Kidney (tissue), 14 donors: ENCODE measurements around the gene PPP1R37. TPM values are rescaled to one million over a fixed set of nuclear protein-coding genes. Genes with fewer than 3 reads are reported as not detected.

Experiments used
- DNase-seq, 5 donors: peaks; one replicate each; pipeline ENCODE4 v3.0.0-alpha.2; 2013 to 2020
- FAIRE-seq: peaks from 2 replicates; lab custom pipeline; 2012; peaks lifted over from hg19 to GRCh38; lab: Jason Lieb, UNC
- H3K27ac ChIP-seq, 2 donors: one replicate each; pipeline ENCODE4 v1.7.0; 2013; ENCODE audit warnings: low read depth in 2 of 2, low read length in 2 of 2, inconsistent platforms in 1 of 2
- H3K27me3 ChIP-seq: one replicate; pipeline ENCODE4 v1.7.1; 2013; ENCODE audit warnings: low read length, inconsistent platforms; ENCODE audit not compliant: control insufficient read depth, insufficient read depth
- H3K36me3 ChIP-seq, 3 donors: one replicate each; pipeline versions ENCODE4 v1.7.0 to v1.7.1; 2013; ENCODE audit warnings: low read length in 3 of 3, control low read depth in 1 of 3, inconsistent platforms in 1 of 3; ENCODE audit not compliant: insufficient read depth in 3 of 3, control insufficient read depth in 2 of 3
- H3K4me1 ChIP-seq, 3 donors: one replicate each; pipeline versions ENCODE4 v1.7.0 to v1.7.1; 2013; ENCODE audit warnings: low read length in 3 of 3, inconsistent platforms in 1 of 3, low read depth in 1 of 3; ENCODE audit not compliant: control insufficient read depth in 2 of 3, insufficient read depth in 2 of 3
- H3K4me3 ChIP-seq, 3 donors: one replicate each; pipeline versions ENCODE4 v1.7.0 to v1.8.1; 2013; ENCODE audit warnings: low read length in 3 of 3, control low read depth in 1 of 3, inconsistent platforms in 1 of 3
- H3K9ac ChIP-seq, 3 donors: one replicate each; pipeline versions ENCODE4 v1.7.0 to v1.7.1; 2013; ENCODE audit warnings: low read length in 3 of 3, control low read depth in 1 of 3, inconsistent platforms in 1 of 3
- H3K9me3 ChIP-seq, 3 donors: one replicate each; pipeline versions ENCODE4 v1.7.0 to v1.7.1; 2013; ENCODE audit warnings: low read length in 3 of 3, control low read depth in 1 of 3, inconsistent platforms in 1 of 3; ENCODE audit not compliant: control insufficient read depth in 2 of 3, insufficient read depth in 1 of 3
- CTCF ChIP-seq: IDR thresholded peaks from 3 replicates; pipeline ENCODE4 v1.5.1; 2012; ENCODE audit warnings: mild to moderate bottlenecking, moderate library complexity, borderline replicate concordance; ENCODE audit not compliant: insufficient read depth; ENCODE audit errors: extremely low read depth
- intact Hi-C: fragments of 100-400 bp; cut with DNase I; formaldehyde crosslinking; loops from one replicate; pipeline ENCODE4 v1.11.1; 2022
- polyA plus RNA-seq: library from polyadenylated mRNA; stranded (reverse); fragments of 350-450 nt; fragmentation: Illumina TruSeq; extraction: RNeasy Lipid Tissue Mini Kit (QIAGEN cat#74804); gene quantifications from one replicate; pipeline ENCODE4 v1.2.3, GENCODE V29; 2014; ENCODE audit warnings: low read depth, low replicate concordance; ENCODE audit not compliant: insufficient read depth
- total RNA-seq: library from RNA; stranded (reverse); fragmentation: NEBNext Ultra II Directional; extraction: Animal tissue kit (Norgen Biotek cat#: 25700); gene quantifications from one replicate; pipeline ENCODE4 v1.2.1, GENCODE V29; 2021
- donor health status: control.
- donor health status: control.
- donor health status: control.
- donor health status: control.
- donor health status: control.
- donor health status: DM: yes; HTN: yes; CAD: no.
- donor health status: Normal renal cell carcinoma (clear cell type).

PPP1R37 gene
- total and polyA plus RNA-seq, 2 donors from 2014 or later: 21.6 to 33.0 TPM

- no peaks in the 10 kb centered on the region for H3K9me3 ChIP-seq
- no peaks in the 10 kb centered on the region for H3K27me3 ChIP-seq
- DNase-seq: no peak
- H3K36me3 ChIP-seq: peaks cover 0 to 4% (median 0%) of the 10 kb centered on the region in 3 donors
- no peak for FAIRE-seq
- no peak overlapping the region for H3K9ac ChIP-seq
- H3K27ac ChIP-seq: no peak overlapping the region
- peaks cover 0 to 14% (median 7%) of the 10 kb centered on the region in 3 donors for H3K4me1 ChIP-seq
- intact Hi-C loops: no loop called here
- no peak for TF ChIP-seq CTCF
- no peak overlapping the region for H3K4me3 ChIP-seq
Observed at GRCh38 chr19:45082170-45082569, 10.8 kb upstream of the PPP1R37 start.

- Histone ChIP-seq H3K4me3 (no peak overlapping the region), H3K4me1 (peaks cover 0 to 8% (median 7%) of the 10 kb centered on the region in 3 donors), H3K27me3 (no peaks in the 10 kb centered on the region), H3K27ac (no peak overlapping the region), H3K36me3 (peaks cover 0 to 7% (median 4%) of the 10 kb centered on the region in 3 donors), H3K9ac (no peak overlapping the region), H3K9me3 (no peaks in the 10 kb centered on the region)
- no peak for TF ChIP-seq CTCF
- intact Hi-C loops: no loop called here
- DNase-seq: no peak
- FAIRE-seq: no peak
Observed at GRCh38 chr19:45086480-45086879, 6.5 kb upstream of the PPP1R37 start.

GRCh38 chr19:45087531-45087930 is 5.4 kb upstream of the PPP1R37 start:
- Histone ChIP-seq H3K9ac (no peak overlapping the region), H3K9me3 (no peaks in the 10 kb centered on the region), H3K4me3 (no peak overlapping the region), H3K36me3 (peaks cover 0 to 7% (median 4%) of the 10 kb centered on the region in 3 donors), H3K27ac (no peak overlapping the region), H3K27me3 (no peaks in the 10 kb centered on the region), H3K4me1 (peaks cover 0 to 8% (median 7%) of the 10 kb centered on the region in 3 donors)
- intact Hi-C loops: no loop called here
- TF ChIP-seq CTCF: no peak
- FAIRE-seq: no peak
- no peak for DNase-seq

- intact Hi-C loops: no loop called here
- H3K4me1 ChIP-seq: peaks cover 2 to 21% (median 20%) of the 10 kb centered on the region in 3 donors
- H3K9ac ChIP-seq: no peak overlapping the region
- DNase-seq: no peak
- H3K27ac ChIP-seq: no peak overlapping the region
- H3K4me3 ChIP-seq: no peak overlapping the region
- peaks cover 0 to 7% (median 4%) of the 10 kb centered on the region in 3 donors for H3K36me3 ChIP-seq
- H3K27me3 ChIP-seq: no peaks in the 10 kb centered on the region
- no peaks in the 10 kb centered on the region for H3K9me3 ChIP-seq
- no peak for TF ChIP-seq CTCF
- no peak for FAIRE-seq
Observed at GRCh38 chr19:45090034-45090433, 2.9 kb upstream of the PPP1R37 start.
